Ishikawa (cell line): ENCODE data around the gene ALB.
A peak's percentile ranks its signal among the peaks of the same experiment; 100 is the strongest.

ENCODE experiments used
- CEBPB ChIP-seq: IDR thresholded peaks from 2 replicates; pipeline ENCODE4 v1.6.1; 2012
- CREB1 ChIP-seq: IDR thresholded peaks from 2 replicates; pipeline ENCODE4 v1.6.1; 2012; ENCODE audit warnings: low read depth
- EGR1 ChIP-seq: IDR thresholded peaks from 2 replicates; pipeline ENCODE4 v1.6.1; 2012
- EP300 ChIP-seq: IDR thresholded peaks from 2 replicates; pipeline ENCODE4 v1.6.1; 2012; ENCODE audit warnings: borderline replicate concordance
- FOXM1 ChIP-seq: IDR thresholded peaks from 2 replicates; pipeline ENCODE4 v1.6.1; 2012; ENCODE audit warnings: low read depth, borderline replicate concordance
- NFIC ChIP-seq: IDR thresholded peaks from 2 replicates; pipeline ENCODE4 v1.6.1; 2012
- RAD21 ChIP-seq: IDR thresholded peaks from 2 replicates; pipeline ENCODE4 v1.6.1; 2012; ENCODE audit warnings: low read depth
- TAF1 ChIP-seq: IDR thresholded peaks from 2 replicates; pipeline ENCODE4 v1.6.1; 2012; ENCODE audit warnings: low read depth, mild to moderate bottlenecking
- TCF12 ChIP-seq: IDR thresholded peaks from 2 replicates; pipeline ENCODE4 v1.6.1; 2012; ENCODE audit warnings: low read depth
- TEAD4 ChIP-seq: IDR thresholded peaks from 2 replicates; pipeline ENCODE4 v1.6.1; 2012
- YY1 ChIP-seq: IDR thresholded peaks from 2 replicates; pipeline ENCODE4 v1.6.1; 2012; ENCODE audit warnings: low read depth
- ZBTB7A ChIP-seq: IDR thresholded peaks from 2 replicates; pipeline ENCODE4 v1.6.1; 2012; ENCODE audit warnings: low read depth
- TF ChIP-seq, protein P1 (sequence below): IDR thresholded peaks from 2 replicates; pipeline ENCODE4 v1.6.1; 2012
- TF ChIP-seq, protein P2 (sequence below): IDR thresholded peaks from 2 replicates; pipeline ENCODE4 v1.6.1; 2012
- TF ChIP-seq, protein P3 (sequence below): IDR thresholded peaks from 2 replicates; pipeline ENCODE4 v1.6.1; 2012; ENCODE audit warnings: low read depth, mild to moderate bottlenecking

The ALB gene

DNA sequence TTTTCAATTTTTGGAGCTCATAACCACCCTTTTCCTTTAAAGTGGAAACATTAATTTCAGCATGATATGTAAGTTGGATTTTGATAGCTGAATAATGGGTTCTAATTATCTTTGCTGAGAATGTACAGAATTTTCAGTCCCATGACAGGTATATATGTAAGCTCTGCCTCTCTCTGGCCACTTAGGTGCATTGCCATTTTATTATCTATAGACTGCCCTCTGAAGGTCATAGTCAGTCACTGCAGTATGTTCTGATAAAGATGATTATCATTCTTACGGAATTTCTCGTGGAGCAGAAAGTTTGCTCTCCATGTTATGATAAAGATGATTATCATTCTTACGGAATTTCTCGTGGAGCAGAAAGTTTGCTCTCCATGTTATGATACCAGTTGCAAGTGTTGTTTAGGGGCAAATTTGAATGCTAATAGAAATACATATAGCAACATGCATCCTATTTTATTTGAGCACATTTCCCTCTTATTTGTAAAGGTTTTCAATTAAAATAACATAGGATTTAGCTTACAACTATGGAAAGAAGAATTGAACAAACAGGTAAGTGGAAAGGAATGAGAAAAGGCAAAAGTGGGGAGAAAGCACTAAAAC is 42.4 kb downstream of the ALB start:
- peak; percentile 71 for TF ChIP-seq RAD21
- TF ChIP-seq YY1 = no peak

DNA sequence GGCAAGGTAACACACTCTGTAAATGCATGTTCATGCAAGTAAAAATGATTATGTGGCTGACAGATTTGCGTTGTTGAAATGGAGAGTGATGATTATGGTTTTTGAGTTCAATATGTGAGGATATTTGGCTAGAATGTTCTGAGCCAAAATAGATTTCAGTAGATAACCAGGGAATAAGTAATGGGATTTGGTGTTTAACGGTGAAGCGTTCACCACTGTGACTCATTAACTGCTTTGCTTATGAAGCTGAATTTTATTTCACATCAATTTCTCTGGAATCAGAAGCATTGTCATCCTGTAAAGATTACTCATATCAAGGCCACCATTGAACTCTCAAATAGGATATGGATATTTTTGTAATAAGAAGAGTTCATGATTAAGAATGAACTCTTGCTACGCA is 43.6 kb downstream of the ALB start:
- TF ChIP-seq RAD21 = no peak
- TF ChIP-seq, protein P1, sequence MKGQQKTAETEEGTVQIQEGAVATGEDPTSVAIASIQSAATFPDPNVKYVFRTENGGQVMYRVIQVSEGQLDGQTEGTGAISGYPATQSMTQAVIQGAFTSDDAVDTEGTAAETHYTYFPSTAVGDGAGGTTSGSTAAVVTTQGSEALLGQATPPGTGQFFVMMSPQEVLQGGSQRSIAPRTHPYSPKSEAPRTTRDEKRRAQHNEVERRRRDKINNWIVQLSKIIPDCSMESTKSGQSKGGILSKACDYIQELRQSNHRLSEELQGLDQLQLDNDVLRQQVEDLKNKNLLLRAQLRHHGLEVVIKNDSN = no peak
- no peak for TF ChIP-seq FOXM1
- TF ChIP-seq, protein P2, sequence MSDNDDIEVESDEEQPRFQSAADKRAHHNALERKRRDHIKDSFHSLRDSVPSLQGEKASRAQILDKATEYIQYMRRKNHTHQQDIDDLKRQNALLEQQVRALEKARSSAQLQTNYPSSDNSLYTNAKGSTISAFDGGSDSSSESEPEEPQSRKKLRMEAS = no peak
- TF ChIP-seq CEBPB = no peak
- TF ChIP-seq YY1 = no peak
- TF ChIP-seq TAF1 = no peak
- no peak for TF ChIP-seq TCF12
- TF ChIP-seq, protein P3, sequence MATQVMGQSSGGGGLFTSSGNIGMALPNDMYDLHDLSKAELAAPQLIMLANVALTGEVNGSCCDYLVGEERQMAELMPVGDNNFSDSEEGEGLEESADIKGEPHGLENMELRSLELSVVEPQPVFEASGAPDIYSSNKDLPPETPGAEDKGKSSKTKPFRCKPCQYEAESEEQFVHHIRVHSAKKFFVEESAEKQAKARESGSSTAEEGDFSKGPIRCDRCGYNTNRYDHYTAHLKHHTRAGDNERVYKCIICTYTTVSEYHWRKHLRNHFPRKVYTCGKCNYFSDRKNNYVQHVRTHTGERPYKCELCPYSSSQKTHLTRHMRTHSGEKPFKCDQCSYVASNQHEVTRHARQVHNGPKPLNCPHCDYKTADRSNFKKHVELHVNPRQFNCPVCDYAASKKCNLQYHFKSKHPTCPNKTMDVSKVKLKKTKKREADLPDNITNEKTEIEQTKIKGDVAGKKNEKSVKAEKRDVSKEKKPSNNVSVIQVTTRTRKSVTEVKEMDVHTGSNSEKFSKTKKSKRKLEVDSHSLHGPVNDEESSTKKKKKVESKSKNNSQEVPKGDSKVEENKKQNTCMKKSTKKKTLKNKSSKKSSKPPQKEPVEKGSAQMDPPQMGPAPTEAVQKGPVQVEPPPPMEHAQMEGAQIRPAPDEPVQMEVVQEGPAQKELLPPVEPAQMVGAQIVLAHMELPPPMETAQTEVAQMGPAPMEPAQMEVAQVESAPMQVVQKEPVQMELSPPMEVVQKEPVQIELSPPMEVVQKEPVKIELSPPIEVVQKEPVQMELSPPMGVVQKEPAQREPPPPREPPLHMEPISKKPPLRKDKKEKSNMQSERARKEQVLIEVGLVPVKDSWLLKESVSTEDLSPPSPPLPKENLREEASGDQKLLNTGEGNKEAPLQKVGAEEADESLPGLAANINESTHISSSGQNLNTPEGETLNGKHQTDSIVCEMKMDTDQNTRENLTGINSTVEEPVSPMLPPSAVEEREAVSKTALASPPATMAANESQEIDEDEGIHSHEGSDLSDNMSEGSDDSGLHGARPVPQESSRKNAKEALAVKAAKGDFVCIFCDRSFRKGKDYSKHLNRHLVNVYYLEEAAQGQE = no peak

DNA sequence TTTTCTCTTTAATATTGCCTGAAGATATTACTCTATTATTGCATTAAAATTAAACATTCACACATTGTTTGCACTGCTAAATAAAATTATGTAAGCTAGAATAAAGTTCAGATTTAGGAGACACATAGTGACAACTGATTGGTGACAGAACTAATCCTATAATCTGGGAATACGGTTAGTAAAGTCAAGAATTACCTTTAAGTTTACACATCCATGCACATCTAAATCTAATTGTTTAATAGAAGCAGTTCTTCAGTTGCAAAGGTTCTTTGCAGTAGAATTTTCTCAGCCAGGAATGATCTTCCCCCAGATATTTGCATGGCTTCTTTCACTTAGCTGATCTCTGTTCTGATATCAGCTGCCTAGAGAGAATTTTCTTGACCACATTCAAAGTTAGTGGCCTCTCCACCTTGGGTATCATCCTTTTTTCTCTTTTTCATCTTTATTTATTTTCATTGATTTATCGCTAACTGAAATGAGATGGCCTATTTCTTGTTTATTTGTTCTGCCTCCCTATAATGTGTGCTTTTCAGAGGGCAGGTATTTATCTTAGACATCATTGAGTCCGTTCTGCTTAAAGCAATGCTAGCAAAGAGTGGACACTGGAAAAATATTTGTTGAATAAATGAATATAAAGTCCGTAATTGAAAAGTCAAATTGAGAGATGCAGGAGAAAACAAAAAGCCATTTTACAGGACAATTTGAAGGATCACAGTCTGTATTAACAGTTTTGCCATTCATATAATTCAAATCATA is 44.5 kb downstream of the ALB start:
- no peak for TF ChIP-seq NFIC
- TF ChIP-seq, protein P3 = no peak
- no peak for TF ChIP-seq YY1
- TF ChIP-seq, protein P2 = no peak
- TF ChIP-seq, protein P1 = no peak
- TF ChIP-seq TAF1 = no peak
- no peak for TF ChIP-seq CREB1

DNA sequence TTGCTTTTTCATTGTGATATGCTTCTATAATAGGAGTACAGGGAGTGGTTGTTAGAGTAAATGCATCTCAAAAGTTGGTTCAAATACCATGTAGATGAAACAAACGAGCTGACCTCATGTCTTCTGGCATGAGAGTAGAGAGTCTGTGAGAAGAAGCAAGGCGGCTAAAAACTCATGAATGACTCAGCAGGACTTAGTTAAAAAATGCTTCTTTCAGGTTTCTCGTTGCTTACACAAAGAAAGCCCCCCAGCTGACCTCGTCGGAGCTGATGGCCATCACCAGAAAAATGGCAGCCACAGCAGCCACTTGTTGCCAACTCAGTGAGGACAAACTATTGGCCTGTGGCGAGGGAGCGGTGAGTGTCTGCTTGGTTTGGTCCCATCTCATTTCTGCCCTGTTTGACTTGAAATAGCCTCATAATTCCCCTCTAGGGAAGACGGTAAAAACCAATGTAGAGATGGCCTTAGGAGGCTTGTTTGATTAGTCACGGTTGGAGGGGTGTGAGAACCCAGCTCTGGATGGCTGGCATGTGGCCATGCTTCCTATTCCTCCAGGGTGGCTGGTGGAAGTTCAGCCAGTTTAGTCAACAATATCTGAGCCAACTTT is 46.4 kb downstream of the ALB start:
- TF ChIP-seq CEBPB (no peak), RAD21 (no peak), NFIC (peak; percentile 88), ZBTB7A (no peak), EP300 (peak; percentile 66; the same call in 1 of the 2 replicates), EGR1 (no peak), TAF1 (no peak), FOXM1 (peak; percentile 10; the same call in 1 of the 2 replicates), TCF12 (peak; percentile 61), YY1 (peak; percentile 54; the same call in 1 of the 2 replicates)
- TF ChIP-seq, protein P2 = peak; percentile 53; the same call in 1 of the 2 replicates

DNA sequence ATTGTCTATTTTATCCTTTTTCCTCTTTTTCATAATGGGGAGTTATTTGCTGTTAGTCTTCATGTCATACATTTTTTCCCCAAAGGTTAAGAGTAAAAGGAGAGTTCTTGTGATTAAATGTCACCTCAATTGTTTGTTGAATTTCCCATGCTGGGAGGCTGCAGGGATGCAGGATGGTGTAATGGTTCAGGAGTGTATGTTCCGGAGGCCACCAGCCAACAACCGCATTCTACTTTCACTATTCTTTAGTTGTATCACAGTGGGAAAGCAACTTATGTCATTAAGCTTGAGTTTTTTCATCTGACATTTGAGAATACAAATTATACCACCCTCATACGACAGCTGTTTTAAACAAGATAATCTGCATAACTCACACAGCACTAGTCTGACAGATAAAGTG is 47.3 kb downstream of the ALB start:
- peak; percentile 81 for TF ChIP-seq TCF12
- TF ChIP-seq RAD21 = no peak
- peak; percentile 86 for TF ChIP-seq NFIC
- TF ChIP-seq EGR1 = no peak
- TF ChIP-seq EP300 = peak; percentile 79; the same call in 1 of the 2 replicates
- TF ChIP-seq CEBPB = peak; percentile 81
- peak; percentile 62; the same call in 1 of the 2 replicates for TF ChIP-seq FOXM1
- TF ChIP-seq TEAD4 = peak; percentile 82
- TF ChIP-seq, protein P3 = no peak
- TF ChIP-seq, protein P1 = no peak
- no peak for TF ChIP-seq TAF1
- TF ChIP-seq, protein P2 = no peak
